OCI-LY7 (cell line): ENCODE results near the gene ROBO3. TPM values are rescaled to one million over a fixed set of nuclear protein-coding genes. Genes with fewer than 3 reads are reported as not detected.

Source experiments
- BruUV-seq: library from RNA; stranded (reverse); fragments of 400-500 nt; replicated peaks from 2 replicates; lab custom pipeline; 2021; lab: Mats Ljungman, UMichigan
- CTCF ChIA-PET: fragments of 300-600 bp; sonication (Branson Sonifier 250); formaldehyde crosslinking; loops from one replicate; lab custom pipeline; 2022; ENCODE audit warnings: antibody characterized with exemption; ENCODE audit not compliant: unreplicated experiment; lab: Charles Lee
- POLR2A ChIA-PET: fragments of 300-600 bp; sonication (Branson Sonifier 250); formaldehyde crosslinking; loops from one replicate; lab custom pipeline; 2022; ENCODE audit warnings: antibody characterized with exemption; lab: Charles Lee
- DNase-seq: peaks from one replicate; pipeline ENCODE4 v3.0.0-alpha.2; 2015; ENCODE audit warnings: low spot score
- H2AFZ ChIP-seq: fragments of 200-600 bp; sonication (generic), shearing (Covaris generic); 2 replicates; pipeline ENCODE4 v1.6.1; 2014; ENCODE audit warnings: mild to moderate bottlenecking, antibody characterized with exemption, low read length, moderate library complexity
- H3K27ac ChIP-seq: fragments of 200-600 bp; sonication (generic); 2 replicates; pipeline ENCODE4 v1.5.1; 2014; ENCODE audit warnings: mixed run types, low read depth, mild to moderate bottlenecking, moderate library complexity, low read length, inconsistent platforms; ENCODE audit not compliant: poor library complexity, severe bottlenecking
- H3K36me3 ChIP-seq: fragments of 200-600 bp; sonication (generic); 2 replicates; pipeline ENCODE4 v1.6.1; 2014; ENCODE audit warnings: mild to moderate bottlenecking, antibody characterized with exemption, low read length, moderate library complexity, mixed read lengths; ENCODE audit not compliant: insufficient read depth
- H3K4me1 ChIP-seq: fragments of 200-600 bp; sonication (generic); 2 replicates; pipeline ENCODE4 v1.5.1; 2014; ENCODE audit warnings: mild to moderate bottlenecking, low read length; ENCODE audit not compliant: insufficient read depth, poor library complexity, severe bottlenecking
- H3K4me2 ChIP-seq: fragments of 200-600 bp; sonication (generic); 2 replicates; pipeline ENCODE4 v1.6.1; 2014; ENCODE audit warnings: mild to moderate bottlenecking, low read length
- H3K4me3 ChIP-seq: fragments of 200-600 bp; sonication (generic); 2 replicates; pipeline ENCODE4 v1.5.1; 2014; ENCODE audit warnings: mild to moderate bottlenecking, low read depth, low read length; ENCODE audit not compliant: poor library complexity, severe bottlenecking
- H3K79me2 ChIP-seq: fragments of 200-600 bp; sonication (generic); 2 replicates; pipeline ENCODE4 v1.6.1; 2016; ENCODE audit warnings: low read depth, mild to moderate bottlenecking, low read length, moderate library complexity, mixed read lengths; ENCODE audit not compliant: insufficient read depth
- H3K9me2 ChIP-seq: fragments of 200-600 bp; sonication (generic); 2 replicates; pipeline ENCODE4 v1.6.1; 2016; ENCODE audit warnings: mild to moderate bottlenecking, low read length, mixed read lengths; ENCODE audit not compliant: insufficient read depth
- H3K9me3 ChIP-seq: fragments of 200-600 bp; sonication (generic); 2 replicates; pipeline ENCODE4 v1.6.1; 2014; ENCODE audit warnings: mild to moderate bottlenecking, mixed run types, low read length, mixed read lengths
- H4K20me1 ChIP-seq: fragments of 200-600 bp; sonication (generic); 2 replicates; pipeline ENCODE4 v1.6.1; 2014; ENCODE audit warnings: mild to moderate bottlenecking, antibody characterized with exemption, low read length, moderate library complexity, mixed read lengths; ENCODE audit not compliant: insufficient read depth
- CTCF ChIP-seq: fragments of 200-600 bp; sonication (generic); conservative IDR thresholded peaks from 2 replicates; pipeline ENCODE4 v1.5.1; 2014; ENCODE audit warnings: mild to moderate bottlenecking, antibody characterized with exemption, low read length, moderate library complexity, mixed read lengths
- EZH2phosphoT487 ChIP-seq: fragments of 200-600 bp; sonication (generic); IDR thresholded peaks from 2 replicates; pipeline ENCODE4 v1.6.1; 2018; ENCODE audit warnings: low read depth, borderline replicate concordance, mild to moderate bottlenecking, mixed run types, antibody characterized with exemption, low read length, moderate library complexity, mixed read lengths
- intact Hi-C: fragments of 100-400 bp; cut with micrococcal nuclease; formaldehyde crosslinking; loops from one replicate; pipeline ENCODE4 v1.10.0; 2022; ENCODE audit not compliant: unreplicated experiment
- total RNA-seq, 2 experiments: library from RNA; depleted of rRNA in 1 of 2; stranded (reverse); fragments of >200 nt in 1 of 2; shearing (Covaris generic) in 1 of 2; gene quantifications; 2 replicates each; pipeline ENCODE4 v1.2.3, GENCODE V29; 2014 to 2022

ROBO3 gene
- total RNA-seq, 2 experiments from 2014 or later, result 0.19 TPM; not detected in 1

GRCh38 chr11:124892146-124892545, 26.9 kb downstream of the ROBO3 start:
- intact Hi-C loops, result no loop called here
- Histone ChIP-seq H3K9me2 (no peaks in the 10 kb centered on the region), H3K4me1 (no peaks in the 10 kb centered on the region), H4K20me1 (no peaks in the 10 kb centered on the region), H3K36me3 (no peaks in the 10 kb centered on the region), H3K27ac (no peak overlapping the region), H3K4me2 (no peak overlapping the region), H3K79me2 (no peaks in the 10 kb centered on the region), H2AFZ (no peak overlapping the region), H3K9me3 (no peaks in the 10 kb centered on the region), H3K4me3 (no peak overlapping the region)
- CTCF ChIA-PET, result no interaction called here
- DNase-seq, result no peak
- no peak for TF ChIP-seq EZH2phosphoT487
- no peak for TF ChIP-seq CTCF
- POLR2A ChIA-PET, result interaction anchor here (0.6 to 1.2 kb wide), 2 partner anchors 199 to 279 kb away, joined by 3 read pairs; no protein-coding TSS in a partner anchor
- no TSS peak for BruUV-seq

- intact Hi-C loops, result no loop called here
- DNase-seq, result no peak
- POLR2A ChIA-PET, result interaction anchor here (0.6 to 1.2 kb wide), 2 partner anchors 225 to 280 kb away, joined by 3 read pairs; no protein-coding TSS in a partner anchor
- H2AFZ ChIP-seq, result no peak overlapping the region
- no peak for TF ChIP-seq CTCF
- H3K36me3 ChIP-seq, result no peaks in the 10 kb centered on the region
- H3K4me2 ChIP-seq, result no peak overlapping the region
- no peak overlapping the region for H3K27ac ChIP-seq
- H3K9me3 ChIP-seq, result no peaks in the 10 kb centered on the region
- H3K9me2 ChIP-seq, result no peaks in the 10 kb centered on the region
- no peaks in the 10 kb centered on the region for H3K4me1 ChIP-seq
- no TSS peak for BruUV-seq
- H4K20me1 ChIP-seq, result no peaks in the 10 kb centered on the region
- CTCF ChIA-PET, result no interaction called here
- H3K4me3 ChIP-seq, result no peak overlapping the region
- no peaks in the 10 kb centered on the region for H3K79me2 ChIP-seq
Measured at GRCh38 chr11:124892750-124893454, 27.7 kb downstream of the ROBO3 start.

- no peak for DNase-seq
- no peak overlapping the region for H3K4me3 ChIP-seq
- H3K4me1 ChIP-seq, result no peaks in the 10 kb centered on the region
- no peaks in the 10 kb centered on the region for H3K36me3 ChIP-seq
- ChIA-PET POLR2A (no interaction called here), CTCF (no interaction called here)
- no peak overlapping the region for H3K4me2 ChIP-seq
- TF ChIP-seq EZH2phosphoT487 (no peak), CTCF (no peak)
- no peaks in the 10 kb centered on the region for H3K9me3 ChIP-seq
- no peak overlapping the region for H3K27ac ChIP-seq
- intact Hi-C loops, result no loop called here
- H3K79me2 ChIP-seq, result no peaks in the 10 kb centered on the region
- H4K20me1 ChIP-seq, result no peaks in the 10 kb centered on the region
- no peaks in the 10 kb centered on the region for H3K9me2 ChIP-seq
- no TSS peak for BruUV-seq
- no peak overlapping the region for H2AFZ ChIP-seq
Measured at GRCh38 chr11:124893781-124894401, 28.7 kb downstream of the ROBO3 start.
